NCI-H69 (cell line): ENCODE data around the gene PSMG2.
"Not testable (repeated sequence)": the region's sequence is repeated elsewhere in the genome, so short reads cannot be mapped to it uniquely, and the experiment has no call there.

Experiments used
- DNase-seq: peaks from one replicate; lab custom pipeline; 2025; lab: John Stamatoyannopoulos, UW

The PSMG2 gene

GRCh38 chr18:12722731-12723130 is 19.9 kb downstream of the PSMG2 start:
- DNase-seq: no peak

- no peak for DNase-seq
These were observed 23.5 kb downstream of the PSMG2 start for GRCh38 chr18:12726331-12726730.

GRCh38 chr18:12726774-12727550 is 24.1 kb downstream of the PSMG2 start:
- DNase-seq: peak; percentile 81

GRCh38 chr18:12737243-12737902 is 34.5 kb downstream of the PSMG2 start:
- no peak for DNase-seq

GRCh38 chr18:12741351-12741750 is 38.5 kb downstream of the PSMG2 start:
- DNase-seq: peak; percentile 100

GRCh38 chr18:12742453-12742852 is 39.6 kb downstream of the PSMG2 start:
- DNase-seq: no peak

- DNase-seq: peak; percentile 77
These were observed 41.3 kb downstream of the PSMG2 start for GRCh38 chr18:12744103-12744502.

GRCh38 chr18:12745095-12745795 is 42.4 kb downstream of the PSMG2 start:
- DNase-seq: peak; percentile 79

GRCh38 chr18:12747530-12748315 is 44.9 kb downstream of the PSMG2 start:
- DNase-seq: no peak

- no peak for DNase-seq
These were observed 45.8 kb downstream of the PSMG2 start for GRCh38 chr18:12748671-12749070.

GRCh38 chr18:12749121-12749520 is 46.3 kb downstream of the PSMG2 start:
- no peak for DNase-seq

- DNase-seq: no peak
These were observed 47.4 kb downstream of the PSMG2 start for GRCh38 chr18:12750076-12750714.

GRCh38 chr18:12750715-12751502 is 48.1 kb downstream of the PSMG2 start:
- no peak for DNase-seq

- DNase-seq: no peak
These were observed 48.7 kb downstream of the PSMG2 start for GRCh38 chr18:12751503-12751884.

GRCh38 chr18:12751891-12752290 is 49.0 kb downstream of the PSMG2 start:
- no peak for DNase-seq

- no peak for DNase-seq
These were observed 51.7 kb downstream of the PSMG2 start for GRCh38 chr18:12754511-12754910.

- not testable (repeated sequence) for DNase-seq
These were observed 52.8 kb downstream of the PSMG2 start for GRCh38 chr18:12755606-12756005.

- DNase-seq: not testable (repeated sequence)
These were observed 53.9 kb downstream of the PSMG2 start for GRCh38 chr18:12756619-12757239.

- DNase-seq: not testable (repeated sequence)
These were observed 55.7 kb downstream of the PSMG2 start for GRCh38 chr18:12758566-12758965.

GRCh38 chr18:12765126-12765525 is 62.3 kb downstream of the PSMG2 start:
- DNase-seq: peak; percentile 39
